COLO668 (cell line): ENCODE measurements around the gene PPP4R3A.
"Not testable (repeated sequence)": the region's sequence is repeated elsewhere in the genome, so short reads cannot be mapped to it uniquely, and the experiment has no call there.

Experiments
- DNase-seq: peaks from one replicate; lab custom pipeline; 2025; ENCODE audit not compliant: unreplicated experiment; lab: John Stamatoyannopoulos, UW

PPP4R3A gene

GRCh38 chr14:91444335-91445020 lies 65.6 kb downstream of the PPP4R3A start:
- DNase-seq = no peak

- no peak for DNase-seq
These were observed 70.8 kb downstream of the PPP4R3A start for GRCh38 chr14:91439345-91439744.

DNA sequence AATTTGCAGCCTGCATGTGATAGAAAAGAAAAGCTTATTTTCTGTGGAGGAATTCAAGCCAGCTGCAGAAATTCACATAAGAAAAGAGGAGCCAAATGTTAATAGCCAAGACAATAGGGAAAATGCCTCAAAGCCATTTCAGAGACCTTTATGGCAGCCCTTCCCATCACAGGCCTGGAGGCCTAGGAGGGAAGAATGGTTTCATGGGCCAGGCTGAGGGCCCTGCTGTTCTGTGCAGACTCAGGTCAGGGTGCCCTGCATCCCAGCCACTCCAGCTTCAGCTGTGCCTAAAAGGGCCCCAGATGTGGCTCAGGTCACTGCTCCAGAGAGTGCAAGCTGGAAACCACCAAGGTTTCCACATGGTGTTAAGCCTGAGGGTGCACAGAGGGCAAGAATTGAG lies 71.3 kb downstream of the PPP4R3A start:
- DNase-seq = no peak

DNA sequence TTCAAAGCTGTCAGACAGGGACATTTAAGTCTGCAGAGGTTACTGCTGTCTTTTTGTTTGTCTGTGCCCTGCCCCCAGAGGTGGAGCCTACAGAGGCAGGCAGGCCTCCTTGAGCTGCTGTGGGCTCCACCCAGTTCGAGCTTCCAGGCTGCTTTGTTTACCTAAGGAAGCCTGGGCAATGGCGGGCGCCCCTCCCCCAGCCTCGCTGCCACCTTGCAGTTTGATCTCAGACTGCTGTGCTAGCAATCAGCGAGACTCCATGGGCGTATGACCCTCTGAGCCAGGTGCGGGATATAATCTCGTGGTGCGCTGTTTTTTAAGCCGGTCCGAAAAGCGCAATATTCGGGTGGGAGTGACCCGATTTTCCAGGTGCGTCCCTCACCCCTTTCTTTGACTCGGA lies 73.8 kb downstream of the PPP4R3A start:
- DNase-seq = not testable (repeated sequence)

GRCh38 chr14:91429385-91429784 lies 80.7 kb downstream of the PPP4R3A start:
- DNase-seq = no peak

GRCh38 chr14:91428931-91429330 lies 81.2 kb downstream of the PPP4R3A start:
- DNase-seq = not testable (repeated sequence)

DNA sequence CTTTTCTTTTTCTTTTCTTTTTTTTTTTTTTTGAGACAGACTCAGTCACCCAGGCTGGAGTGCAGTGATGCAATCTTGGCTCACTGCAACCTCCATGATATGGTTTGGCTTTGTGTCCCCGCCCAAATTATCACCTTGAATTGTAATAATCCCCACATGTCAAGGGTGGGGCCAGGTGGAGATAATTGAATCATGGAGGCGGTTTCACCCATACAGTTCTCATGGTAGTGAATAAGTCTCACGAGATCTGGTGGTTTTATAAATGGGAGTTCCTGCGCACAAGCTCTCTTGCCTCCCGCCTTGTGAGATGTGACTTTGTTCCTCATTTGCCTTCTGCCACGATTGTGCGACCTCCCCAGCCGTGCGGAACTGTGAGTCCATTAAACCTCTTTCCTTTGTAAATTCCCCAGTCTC lies 84.6 kb downstream of the PPP4R3A start:
- DNase-seq = not testable (repeated sequence)

DNA sequence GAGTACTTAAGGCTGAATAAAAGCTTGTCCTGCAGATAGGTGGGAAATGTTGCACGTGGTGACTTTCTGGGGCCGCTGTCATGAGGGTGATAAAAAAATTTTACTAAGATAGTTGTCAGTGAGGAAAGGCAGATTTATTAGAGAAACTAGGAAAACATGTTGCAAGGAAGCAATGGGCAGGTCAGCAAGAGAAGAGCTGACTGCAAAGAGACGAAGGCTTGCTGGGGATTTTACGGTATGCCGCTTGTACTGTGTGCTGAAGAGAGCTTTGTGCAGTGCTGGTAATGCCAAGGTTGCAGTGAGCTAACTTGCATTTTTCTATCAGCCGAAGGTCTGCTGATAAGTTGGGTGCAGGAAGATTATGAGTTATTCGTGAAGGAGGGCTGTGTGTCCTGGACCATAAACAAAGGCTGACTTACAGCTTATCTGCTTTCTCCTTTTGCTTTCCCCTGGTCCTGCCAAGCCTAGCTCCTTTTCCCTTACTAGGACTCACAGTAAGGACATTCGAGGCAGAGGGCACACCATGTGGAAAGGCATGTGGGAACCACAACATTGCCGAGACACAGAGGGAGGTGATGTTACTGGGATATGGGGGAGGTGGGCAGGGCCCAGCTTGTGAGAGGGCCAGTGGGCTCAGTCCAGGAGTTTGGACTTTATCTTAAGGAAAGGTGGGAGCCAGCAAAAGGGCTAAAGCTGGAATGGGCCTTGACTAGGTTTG lies 85.1 kb downstream of the PPP4R3A start:
- no peak for DNase-seq

- DNase-seq = no peak
These were observed 89.4 kb downstream of the PPP4R3A start for GRCh38 chr14:91420686-91421085.

- DNase-seq = no peak
These were observed 90.7 kb downstream of the PPP4R3A start for GRCh38 chr14:91419451-91419850.

DNA sequence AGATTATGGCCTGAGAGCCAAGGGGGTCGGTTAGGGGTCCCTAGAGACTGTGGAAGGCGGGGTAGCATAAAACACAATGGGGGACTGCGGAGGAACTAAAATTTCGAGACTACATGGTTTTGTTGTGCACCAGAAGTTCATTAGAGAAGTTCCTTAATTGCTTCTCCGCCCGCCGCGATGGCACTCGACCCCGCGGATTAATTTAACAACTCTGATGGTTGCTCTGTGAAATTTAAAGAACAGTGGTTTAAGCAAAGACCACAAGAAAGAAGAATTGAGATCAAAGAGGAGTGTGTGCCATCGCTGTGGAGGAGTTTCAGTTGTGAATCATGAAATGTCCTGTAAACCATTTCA lies 91.1 kb downstream of the PPP4R3A start:
- no peak for DNase-seq

GRCh38 chr14:91418387-91419043 lies 91.6 kb downstream of the PPP4R3A start:
- DNase-seq = peak; percentile 82

DNA sequence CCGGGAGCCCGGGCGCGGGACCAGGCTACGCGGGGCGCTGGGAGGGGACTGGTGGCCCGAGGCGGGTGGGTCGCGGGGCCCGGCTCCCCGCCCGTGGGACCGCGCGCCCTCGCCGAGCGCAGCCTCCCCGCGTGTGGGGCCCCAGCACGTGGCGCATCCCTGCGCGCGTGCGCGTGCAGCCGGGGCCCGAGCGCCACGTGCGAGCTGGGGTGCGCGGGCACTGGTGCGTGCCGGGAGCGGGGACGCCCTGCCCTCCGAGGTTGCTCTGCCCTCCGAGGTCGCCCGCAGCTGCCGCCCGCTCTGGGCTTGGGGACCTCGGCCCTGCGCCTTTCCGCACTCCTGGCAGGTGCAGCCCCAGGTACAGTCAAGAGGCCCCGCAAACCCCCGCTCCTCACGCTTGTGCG lies 92.1 kb downstream of the PPP4R3A start:
- peak; percentile 92 for DNase-seq

- peak; percentile 94 for DNase-seq
These were observed 92.8 kb downstream of the PPP4R3A start, which contains the start of gene CCDC88C for GRCh38 chr14:91417120-91417982. Gene CCDC88C, minus strand, starts transcription at chr14:91417820. Its CDS starts 130 bp downstream, at chr14:91417690.

DNA sequence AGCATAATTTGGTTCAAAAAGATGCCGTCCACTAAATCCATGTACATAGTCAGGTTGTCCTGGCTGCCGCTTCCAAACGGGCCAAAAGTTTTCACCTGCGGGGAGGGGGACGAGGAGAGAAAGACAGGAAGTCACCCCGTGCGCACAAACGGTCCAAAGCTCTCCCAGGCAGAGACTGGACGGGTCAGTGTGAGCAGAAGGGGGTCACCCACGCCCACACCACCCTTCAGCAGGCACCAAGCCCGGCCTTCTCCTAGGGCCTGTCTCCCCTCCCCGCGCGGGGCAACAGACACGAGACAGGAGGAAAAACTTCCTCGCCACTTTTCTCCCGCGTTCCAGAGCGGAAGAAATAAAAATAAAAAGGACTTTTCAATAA lies 93.4 kb downstream of the PPP4R3A start:
- DNase-seq = peak; percentile 43

GRCh38 chr14:91415794-91416743 lies 94.0 kb downstream of the PPP4R3A start:
- peak; percentile 57 for DNase-seq

DNA sequence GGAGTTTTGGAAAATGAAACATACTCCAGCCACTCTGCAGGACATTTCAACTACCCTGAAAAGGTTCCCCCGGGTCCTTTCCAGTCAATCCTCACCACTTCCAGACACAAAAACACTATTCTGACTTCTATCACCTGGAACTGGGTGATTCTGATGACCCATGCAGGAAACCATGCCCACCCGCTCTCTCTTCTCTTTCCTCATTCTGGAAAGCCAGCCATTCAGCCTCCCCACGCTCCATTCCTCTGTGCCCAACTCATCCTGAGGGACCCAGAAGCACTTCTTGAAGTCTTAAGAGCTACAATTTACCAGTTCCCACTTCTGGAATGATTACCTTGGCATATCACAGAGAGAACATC lies 95.7 kb downstream of the PPP4R3A start:
- no peak for DNase-seq

DNA sequence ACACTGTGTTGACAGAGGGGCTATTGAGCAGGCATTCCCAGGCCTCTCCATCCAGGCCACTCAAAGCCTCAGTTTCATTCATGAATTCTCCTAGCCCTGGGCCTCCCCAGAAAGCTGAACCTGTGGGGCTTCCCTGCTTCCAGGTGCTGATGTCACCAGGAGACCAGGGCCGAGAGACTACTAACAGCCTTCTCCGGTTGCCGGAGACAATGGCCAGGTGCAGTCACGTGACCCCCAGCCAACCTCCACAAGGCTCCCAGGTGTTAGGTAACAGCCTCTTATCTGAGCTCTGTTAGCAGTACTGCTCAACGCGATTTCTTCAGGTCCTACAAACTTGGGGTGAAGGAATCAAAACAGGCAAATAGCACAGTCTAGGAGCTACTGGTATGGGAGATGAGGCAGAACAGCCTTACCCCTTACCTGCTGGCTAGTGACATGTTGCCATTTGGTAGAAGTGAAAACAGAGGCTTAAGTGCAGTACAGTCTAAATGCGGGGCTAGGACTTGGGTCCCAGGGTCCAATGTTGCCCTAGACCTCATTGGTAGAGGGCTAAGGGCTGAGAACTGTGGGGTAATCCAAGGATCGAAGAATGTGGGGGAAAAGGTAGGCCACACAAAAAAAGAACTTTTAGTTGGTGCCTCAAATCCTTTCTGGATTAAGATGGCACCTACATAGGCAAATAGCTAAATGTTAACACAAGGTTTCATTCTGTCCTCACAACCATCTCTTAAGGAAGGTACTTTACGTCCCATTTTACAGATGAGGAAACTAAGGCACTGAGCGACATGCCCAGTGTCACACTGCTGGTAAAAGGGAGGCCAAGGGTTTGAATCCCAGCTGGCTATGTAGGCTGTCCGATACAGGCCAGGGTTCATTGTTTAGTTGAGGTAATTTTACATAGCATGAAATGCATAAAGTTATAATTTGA lies 96.3 kb downstream of the PPP4R3A start:
- DNase-seq = peak; percentile 95

- no peak for DNase-seq
These were observed 97.2 kb downstream of the PPP4R3A start for GRCh38 chr14:91412939-91413338.
